GM21619 (cell line): ENCODE results near the gene TNS1.

ENCODE experiments used
- ATAC-seq: cut with Tn5 transposase; IDR thresholded peaks from one replicate; pipeline ENCODE4 v1.9.1; 2021; ENCODE audit not compliant: unreplicated experiment

TNS1 gene

DNA sequence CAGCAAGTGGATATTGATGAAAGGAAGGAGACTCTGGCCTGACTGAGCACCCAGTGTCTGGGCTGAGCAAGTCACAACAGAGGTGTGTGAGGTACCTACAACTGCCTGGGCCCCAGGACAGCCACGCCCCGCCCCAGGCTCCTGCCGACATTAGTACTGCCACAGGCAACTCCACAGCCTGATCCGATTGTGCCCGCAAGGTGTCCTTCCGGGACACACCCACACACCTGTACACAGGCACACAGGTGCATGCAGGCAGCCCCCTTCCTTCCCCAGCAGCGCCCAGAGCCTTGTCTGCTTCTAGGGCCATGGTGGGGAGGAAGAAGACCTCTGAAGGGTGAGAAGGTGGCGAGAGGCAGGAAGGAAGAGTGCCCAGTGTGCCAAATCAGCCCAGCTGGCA is 83.6 kb downstream of the TNS1 start:
- ATAC-seq = no peak

DNA sequence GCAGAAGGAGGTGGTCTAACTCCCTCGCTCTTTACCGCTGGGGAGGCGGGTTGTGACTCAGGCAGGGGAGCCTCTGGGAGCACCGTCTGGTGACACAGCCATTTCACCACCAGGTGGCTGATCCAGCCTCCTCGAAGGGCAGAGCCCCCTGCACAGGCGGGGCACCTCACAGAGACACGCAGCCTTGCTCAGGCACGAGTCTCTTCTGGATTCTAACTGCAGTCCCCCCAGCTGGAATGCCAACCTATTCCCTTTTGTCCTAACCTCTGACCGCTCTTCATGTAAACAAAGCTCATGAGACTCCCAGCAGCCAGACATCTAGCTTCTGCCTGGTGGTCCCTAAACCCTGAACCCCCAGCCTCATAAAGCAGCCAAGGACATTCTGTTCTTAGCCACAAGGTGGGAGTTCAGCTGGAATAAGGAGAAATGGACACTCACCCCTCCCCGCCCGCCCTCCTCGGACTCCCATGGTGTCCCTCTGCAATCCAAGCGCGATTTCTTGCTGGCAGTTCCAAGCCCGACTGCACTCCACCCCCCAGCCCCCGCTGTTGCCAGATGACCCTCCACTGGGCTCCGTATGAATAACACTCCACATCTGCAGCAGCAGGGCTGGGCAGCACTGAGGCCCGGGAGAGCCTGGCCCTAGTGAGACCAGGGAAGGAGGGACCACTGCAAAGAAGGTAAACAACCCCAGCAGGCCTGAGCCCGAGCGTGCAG is 84.3 kb downstream of the TNS1 start:
- no peak for ATAC-seq

DNA sequence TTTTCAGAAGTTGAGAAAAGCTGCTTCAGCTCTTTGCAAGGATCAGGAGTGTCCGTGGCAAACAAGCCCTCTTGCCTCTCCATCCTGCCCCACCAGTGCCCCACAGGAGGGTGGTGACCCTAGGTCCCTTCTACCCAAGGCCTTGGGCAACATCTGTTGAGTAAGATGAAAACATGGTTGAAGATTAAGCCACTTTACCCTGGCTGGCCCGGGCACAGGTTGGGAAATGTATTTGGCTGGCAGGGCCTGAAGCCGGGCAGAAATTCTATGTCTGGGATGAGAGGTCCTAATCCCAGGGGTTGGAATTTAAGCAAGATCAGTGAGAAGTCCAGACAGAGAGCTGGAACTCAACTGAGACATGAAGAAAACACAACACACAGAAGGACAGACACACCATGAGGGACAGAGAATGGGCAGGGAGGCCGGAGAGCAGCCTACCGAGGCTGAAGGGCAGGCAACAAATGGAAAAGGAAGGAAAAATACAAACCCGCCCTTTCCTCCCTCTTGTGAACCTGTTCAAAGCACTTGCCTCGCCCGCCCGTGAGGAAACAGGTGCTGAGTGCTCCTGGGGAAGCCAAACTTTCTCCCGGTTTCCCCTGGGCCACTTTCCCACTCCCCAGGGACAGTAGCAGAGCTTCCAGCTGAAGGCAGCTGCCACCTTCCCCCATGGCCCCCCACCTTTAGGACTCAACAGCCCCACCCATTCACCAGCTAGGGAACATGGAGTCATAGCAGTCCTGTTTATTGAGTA is 86.1 kb downstream of the TNS1 start:
- no peak for ATAC-seq

DNA sequence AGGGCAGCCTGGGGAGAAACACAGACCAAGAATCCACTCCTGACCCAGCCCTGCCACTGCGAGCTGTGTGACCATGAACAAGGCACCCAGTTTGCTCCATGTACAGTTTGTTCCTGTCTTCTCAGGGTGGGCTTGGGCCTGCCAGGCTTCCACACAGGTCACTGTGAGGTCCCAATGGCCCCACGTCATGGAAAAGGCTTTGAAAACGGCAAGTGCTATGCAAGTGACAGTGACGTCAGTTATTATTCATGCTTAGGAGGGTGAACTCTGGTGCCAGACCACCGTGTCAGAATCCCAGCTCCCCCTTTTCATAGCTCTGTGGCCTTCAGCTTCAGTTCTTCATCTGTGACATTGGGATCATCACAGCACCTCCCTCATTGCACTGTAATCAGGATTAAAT is 87.1 kb downstream of the TNS1 start:
- no peak for ATAC-seq

DNA sequence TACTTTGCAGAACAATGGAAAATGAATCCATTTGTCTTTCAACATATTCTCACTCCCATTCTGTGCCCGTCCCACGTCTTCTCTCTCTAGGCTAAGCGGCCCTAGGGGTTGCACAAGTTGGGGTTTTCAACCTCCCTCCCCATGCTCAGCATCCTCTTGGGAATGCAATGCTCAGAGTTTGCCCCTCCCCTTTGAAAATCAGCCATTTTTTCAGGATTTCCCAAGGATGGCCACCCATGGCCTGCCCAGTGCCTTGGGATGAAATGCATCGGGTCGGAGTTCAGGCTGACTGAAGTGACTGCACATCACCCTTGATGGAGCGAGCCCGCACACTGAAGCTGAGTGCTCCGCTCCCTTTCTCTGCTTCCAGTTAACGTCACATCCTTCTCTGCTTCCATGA is 87.9 kb downstream of the TNS1 start:
- no peak for ATAC-seq

DNA sequence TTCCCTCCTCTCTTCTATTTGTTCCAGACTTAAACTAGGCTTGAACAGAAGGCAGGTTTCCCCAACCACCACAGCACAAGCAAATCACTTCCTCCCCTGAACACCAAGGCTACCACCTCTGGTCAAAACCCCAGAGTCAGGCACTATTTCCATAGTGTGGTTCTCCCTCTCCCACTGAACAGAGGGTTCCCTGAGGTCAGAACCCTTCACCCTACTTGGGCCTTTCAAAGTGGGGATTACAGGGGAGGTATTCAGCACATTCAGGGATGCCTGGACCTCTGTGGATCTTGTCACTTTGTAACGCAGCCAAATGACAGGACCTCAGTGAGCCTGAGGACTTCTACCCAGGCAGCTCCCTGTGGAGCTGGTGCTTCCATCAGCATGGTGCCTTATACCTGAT is 88.7 kb downstream of the TNS1 start:
- no peak for ATAC-seq

DNA sequence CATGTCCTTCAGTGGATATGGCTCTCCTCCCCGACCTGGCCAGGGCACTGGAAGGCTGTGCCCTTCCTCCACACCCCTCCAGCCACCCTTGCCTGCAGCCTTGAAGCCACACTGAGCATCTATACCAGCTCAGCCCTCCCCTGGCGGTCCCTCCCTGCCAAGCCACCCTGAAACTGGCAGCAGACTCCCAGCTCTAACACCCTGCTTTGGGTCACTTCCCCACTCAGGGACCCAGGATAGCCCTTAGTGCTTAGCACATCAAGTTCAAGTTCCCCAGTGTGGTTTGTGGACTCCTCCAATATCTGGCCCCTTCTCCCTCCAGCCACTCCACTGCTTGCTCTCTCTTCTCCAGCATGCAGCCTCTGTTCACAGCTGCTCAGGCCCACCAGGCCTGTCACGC is 89.4 kb downstream of the TNS1 start:
- ATAC-seq = no peak

DNA sequence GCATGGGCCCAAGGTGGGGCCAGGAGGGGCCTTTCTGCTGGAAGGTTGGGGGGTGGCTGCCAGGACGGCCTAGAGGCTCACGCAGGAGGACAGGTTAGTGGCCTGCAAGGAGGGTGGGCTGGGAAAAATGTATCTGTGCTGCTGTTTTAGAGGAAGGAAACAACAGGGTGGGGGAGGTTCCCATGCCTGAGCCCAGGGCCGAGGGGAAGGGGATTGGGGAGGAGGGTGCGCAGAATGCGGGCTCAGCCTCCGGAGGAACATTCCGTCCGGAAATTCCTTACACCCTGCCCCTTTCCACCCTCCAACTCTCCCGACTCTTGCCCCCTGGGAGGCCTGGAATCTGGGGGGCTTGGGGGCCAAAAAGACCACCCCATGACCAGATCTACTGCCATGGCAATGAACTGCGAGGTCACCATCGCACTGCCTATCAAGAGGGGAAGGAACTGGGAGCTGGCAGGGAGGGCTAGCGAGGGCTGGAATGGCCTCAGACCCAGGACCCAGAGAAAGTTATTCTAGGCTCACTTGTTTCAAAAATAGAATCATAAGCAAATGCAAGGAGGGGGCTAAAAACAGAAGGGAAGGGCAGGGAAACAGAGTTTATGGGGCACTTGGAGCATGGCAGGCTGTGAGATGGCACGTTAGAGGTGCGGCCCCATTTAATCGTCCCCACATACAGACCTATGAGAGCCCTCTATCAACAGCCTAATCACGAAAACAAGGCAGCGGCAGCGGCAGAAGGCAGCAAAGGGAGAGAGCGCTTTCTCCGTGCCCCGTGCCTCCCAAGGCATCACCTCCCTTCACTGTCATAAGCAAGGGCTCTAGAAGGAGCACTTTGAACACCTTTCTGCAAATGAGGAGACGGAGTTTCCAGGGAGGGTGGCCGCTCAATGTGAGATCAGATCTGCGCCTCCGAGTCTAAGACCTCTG is 90.4 kb downstream of the TNS1 start:
- no peak for ATAC-seq

DNA sequence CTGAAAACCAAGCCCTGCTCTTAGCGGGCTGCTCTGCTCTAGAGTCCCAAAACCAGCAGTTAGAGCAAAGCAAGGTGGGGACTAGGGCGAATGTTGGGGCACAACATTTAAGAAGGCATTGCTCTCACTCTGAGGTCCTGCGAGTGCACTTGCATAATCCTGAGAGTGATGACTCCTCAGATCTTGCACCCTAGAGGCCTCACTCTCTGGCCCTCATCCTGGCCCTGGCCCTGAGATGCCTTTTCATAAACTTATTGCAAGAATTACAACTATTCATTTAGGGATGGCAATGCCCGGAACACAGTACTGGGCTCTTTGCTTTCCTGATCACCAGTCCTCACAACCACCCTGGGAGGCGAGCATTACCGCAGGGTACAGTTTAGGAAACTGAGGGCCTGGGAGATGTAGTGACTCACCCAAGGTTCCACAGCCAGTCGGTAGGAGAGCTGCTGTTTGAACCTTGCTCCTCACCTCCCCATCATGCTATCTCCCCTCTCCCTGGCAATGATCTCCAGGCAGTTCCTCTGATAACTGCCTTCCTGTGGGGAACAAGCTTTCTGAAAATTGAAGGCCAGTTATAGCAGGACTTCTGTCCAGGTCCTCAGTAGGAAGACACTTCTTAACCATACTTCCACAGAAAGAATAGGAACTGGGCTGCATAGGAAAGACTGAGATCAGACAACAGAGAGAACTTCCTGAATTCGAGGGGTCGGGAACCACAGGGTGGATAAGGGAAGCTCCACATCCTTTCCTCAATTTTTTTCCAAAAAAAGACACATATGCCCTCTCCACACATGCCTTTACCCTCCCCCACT is 91.3 kb downstream of the TNS1 start:
- ATAC-seq = no peak

DNA sequence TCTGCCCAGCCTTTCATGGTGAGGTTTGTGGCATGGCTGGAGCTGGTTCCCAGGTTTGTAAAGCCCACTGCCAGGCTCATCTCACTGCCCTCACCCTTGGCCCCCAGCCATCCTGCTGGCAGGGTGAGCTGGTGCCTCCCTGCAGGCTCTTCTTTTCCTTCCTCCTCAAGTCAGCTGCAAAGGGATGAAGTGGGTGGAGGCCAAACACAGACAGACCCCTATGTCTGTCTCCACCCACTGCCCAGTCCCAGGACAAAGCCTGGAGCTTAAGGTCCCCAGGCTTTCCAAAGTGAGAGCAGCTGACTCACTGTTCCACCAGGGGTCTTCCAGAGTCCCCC is 92.0 kb downstream of the TNS1 start:
- ATAC-seq = no peak

DNA sequence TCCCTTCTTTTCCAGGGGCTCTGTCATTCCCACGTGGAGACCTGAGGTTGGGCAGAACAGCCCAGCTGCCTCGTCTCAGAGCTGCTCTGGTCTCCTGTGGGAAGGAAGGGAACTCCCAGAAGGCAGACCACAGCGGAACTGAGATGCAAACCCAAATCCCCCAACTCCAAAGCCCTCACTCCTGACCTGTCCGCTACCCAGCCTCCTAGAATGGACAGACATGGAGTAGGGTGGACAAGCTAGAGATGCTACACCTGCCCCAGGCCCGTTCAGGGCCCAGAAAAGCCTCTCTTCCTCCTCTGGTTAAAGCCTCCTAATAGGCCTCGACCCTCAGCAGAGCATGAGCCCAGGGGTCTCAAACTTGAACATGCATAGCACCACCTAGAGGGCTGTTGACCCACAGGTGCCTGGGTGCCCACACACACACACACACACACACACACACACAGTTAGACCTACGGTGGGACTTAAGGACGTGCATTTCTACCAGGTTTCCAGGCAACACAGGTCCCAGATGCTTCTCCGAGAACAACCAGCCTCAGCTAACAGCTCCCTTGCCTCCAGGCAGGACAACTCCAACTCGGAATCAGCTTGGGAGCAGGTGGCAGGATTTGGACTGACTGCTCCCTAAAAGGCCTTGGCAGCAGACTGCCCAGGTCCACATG is 93.5 kb downstream of the TNS1 start:
- no peak for ATAC-seq

DNA sequence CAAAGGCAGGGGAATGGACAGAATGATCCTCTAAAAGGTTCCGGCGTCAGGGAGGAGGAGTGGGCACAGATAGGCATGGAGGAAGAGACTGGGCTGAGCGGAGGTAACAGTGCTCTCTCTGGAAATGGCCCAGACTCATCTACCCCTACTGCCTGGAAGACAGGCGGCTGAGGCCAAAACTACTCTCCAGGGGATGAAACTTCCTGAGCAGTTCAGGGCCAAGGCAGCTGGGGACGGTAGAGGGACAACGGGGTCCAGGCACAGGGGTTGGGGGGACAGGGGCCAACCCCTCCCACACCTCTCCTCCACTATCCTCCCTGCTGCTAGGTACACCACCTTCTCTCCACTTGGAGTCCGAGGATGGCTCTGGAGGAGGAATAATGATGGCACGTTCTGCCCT is 94.3 kb downstream of the TNS1 start:
- ATAC-seq = no peak

DNA sequence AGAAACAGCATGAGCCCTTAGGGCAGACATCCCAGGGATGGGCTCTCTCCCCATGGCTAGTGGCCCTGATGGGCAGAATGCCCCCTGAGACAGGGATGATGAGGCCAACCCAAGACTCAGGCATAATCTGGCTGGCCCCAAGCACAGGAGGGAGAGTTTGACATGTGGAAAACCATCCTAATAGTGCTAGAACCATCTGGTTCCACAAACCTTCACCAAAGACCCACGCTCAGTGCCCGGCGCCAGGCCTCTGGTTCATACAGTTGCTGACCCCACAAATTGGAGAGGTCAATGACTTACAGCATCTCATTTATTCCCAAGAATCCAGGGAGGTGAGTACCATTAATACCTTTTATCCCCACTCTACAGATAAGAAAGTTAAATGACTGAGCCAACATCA is 95.5 kb downstream of the TNS1 start:
- no peak for ATAC-seq

DNA sequence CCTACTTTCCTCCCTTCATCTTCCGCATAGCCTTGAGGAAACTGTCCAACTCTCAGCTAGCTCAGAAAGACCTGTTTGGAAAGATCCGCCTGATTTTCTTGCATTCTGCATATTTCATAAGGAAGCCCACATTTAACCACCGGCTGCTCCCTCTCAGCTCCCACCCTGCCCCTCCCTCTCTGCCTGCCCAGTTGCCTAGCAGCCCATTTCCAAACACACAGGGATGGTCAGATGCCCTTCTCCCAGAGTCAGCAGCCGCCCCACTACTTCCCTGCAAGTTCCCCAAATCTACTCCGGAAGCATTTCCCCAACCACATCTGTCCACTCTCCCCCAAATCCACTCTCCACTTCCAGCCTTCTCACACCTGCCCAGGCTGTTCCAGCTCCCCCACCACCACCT is 96.0 kb downstream of the TNS1 start:
- ATAC-seq = no peak

DNA sequence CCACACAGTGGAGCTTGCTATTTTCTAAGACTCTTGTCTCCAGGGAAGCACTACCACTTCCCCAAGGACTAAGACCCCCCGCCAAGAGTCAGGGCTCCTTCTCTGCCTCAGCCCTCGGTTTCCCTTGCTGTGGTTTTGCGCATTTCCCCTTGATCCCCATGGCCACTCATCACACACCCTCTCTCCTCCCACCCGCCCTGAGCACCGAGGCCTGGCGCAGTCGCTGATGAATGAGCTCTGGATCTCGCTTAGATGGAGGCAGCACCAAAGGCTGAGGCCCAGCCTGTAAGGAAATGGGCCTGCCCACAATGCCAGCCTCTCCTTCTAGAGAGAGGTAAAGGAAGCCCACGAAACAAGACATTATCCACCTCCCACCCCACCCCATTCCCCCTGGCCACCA is 96.9 kb downstream of the TNS1 start:
- no peak for ATAC-seq

DNA sequence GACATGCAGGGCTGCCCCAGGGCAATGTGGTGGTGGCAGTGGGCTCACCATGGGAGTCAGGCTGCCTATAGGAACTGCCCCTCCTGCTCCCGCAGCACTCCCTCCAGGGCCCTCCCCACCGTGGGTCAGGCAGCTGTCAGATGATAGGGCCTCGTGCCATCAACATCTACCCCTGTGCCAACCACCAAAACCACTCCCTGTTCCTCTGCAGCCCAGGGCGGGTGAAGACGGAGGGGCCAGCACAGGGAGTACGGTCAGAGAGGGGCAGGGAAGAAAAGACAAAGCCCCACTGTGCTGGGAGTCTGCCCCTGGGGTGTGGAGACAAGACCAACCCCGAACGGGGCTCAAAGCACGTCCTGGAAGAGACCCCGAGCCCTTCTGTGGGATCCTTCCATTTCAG is 97.4 kb downstream of the TNS1 start:
- no peak for ATAC-seq

DNA sequence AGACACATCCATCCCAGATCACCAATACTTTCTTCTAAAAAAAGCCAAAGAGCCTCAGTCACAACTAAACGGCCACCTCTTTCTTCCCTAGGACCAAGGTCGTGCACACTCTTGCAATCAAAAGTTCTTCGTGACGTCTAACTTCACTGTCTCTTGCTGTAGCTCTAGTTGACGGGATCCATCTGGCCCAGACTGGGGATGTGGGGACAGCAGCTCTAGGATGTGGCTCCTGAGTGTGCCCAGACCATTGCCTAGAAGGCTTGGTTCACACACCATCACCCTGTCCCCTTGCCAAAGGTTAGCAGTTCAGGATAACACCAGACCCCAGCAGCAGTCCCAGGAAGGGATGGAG is 98.2 kb downstream of the TNS1 start:
- ATAC-seq = no peak

DNA sequence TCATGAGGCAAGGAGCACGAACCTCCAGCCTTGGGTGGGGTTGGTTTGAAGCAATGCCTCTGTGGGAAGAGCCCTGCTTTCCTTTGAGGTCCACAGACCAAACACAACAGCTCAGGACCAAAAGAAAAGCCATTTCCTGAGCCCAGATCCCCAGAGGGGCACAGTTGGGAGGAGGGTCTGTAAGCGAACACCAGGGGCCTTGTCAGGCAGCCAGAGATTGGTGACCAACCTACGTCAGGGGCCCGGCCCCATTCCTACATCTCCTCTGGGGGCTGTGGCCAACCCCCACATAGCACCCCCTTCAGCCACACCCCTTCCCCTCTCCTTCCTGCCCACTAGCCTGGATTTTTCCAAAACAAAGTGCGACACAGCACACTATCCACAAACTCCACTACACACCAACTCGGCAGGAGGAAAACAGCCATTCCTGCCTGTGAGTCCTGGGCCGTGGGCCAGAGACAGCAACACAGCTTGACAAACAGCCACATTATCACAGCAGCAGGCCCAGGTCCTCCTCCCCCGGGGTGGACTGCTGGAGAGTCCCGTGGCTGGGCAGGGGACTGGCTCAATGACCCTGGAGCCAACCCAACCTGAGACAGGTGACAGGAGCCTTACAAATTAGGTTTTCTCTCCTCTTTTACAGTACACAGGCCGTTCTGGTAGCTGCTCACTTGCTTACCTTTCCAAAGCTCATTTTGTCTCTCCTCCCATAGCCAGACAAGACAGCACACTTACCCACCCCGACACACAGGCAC is 98.8 kb downstream of the TNS1 start:
- no peak for ATAC-seq

DNA sequence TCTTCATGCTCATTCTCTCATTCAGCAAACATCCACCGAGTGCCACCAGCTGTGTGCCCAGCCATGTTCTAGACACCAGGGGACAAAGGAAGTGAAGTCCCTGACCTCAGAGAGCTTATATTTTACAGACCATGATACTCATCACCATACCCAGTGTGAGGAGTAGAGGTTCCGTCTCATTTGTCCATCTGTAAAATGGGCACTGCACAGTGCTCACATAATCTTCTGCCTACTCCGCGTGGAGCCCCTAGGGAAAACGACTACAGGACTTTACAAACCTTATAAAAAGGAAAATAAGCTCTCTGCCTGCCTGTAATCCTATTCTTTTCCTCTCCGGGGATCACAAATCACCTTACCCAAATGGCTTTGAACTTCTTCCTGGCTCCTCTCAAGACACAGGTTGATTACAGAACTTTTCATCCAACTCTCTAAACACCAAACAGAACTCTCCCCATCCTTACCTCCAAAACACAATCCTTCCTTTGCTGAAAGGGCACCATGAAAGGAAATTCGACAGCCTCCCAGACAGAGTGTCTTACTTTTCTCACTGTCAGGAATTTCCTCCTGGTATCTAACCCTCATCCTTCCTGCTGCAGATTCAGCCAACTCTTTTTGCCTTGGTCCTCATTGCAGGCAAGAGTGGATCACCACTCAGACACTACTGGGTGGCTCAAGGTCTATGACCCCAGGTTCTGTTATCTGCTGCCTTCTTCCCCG is 99.5 kb downstream of the TNS1 start:
- ATAC-seq = no peak
